NK-92 treated with Interleukin-12 subunit alpha and Interleukin-12 subunit beta, amount 100 ng/mL, for 24 hours (cell line): ENCODE measurements around the gene FMO2.

Source experiments
- DNase-seq: peaks from one replicate; lab custom pipeline; 2025; lab: John Stamatoyannopoulos, UW

The FMO2 gene

DNA sequence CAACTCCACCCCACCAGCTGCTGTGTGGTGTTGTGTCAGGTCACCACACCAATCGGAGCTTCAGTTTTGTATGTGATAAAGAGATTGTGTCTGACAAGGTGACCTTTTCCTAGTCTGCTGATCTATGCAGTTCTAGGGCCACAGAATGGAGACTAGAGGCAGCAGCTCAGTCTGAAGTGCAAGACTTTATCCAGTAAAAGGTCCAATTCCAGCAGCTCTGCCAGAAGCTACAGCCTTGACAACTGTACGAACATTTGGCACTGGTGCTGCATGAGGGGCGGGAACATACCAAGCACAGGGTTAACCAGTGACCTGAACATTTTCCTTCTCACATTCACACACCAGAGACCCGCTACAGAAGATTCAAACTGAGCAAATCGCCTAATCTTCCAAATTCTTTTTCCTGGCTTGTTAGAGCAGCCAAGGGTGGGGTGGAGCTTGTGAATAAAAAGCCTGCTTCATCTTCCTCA, 72.5 kb downstream of the FMO2 start:
- DNase-seq = no peak

DNA sequence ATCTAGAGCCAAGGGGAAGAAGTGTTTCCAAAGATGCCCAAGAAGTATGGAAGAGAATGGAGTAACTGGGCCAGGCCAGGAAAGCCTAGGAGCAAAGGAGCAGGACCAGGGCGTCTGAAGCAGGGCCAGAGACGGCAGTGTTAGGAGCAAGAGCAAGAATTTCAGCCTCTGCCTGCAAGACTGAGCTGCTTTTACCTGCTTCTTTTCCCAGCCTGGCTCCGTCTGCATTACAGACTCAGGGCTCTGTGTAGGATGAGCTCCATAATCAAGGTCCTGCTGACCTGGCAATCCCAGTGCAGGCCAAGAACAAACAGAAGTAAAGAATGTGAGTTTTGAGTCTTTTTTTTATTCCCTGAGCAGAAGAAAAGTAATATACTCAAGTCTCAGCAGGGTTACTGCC, 73.3 kb downstream of the FMO2 start:
- DNase-seq = no peak

DNA sequence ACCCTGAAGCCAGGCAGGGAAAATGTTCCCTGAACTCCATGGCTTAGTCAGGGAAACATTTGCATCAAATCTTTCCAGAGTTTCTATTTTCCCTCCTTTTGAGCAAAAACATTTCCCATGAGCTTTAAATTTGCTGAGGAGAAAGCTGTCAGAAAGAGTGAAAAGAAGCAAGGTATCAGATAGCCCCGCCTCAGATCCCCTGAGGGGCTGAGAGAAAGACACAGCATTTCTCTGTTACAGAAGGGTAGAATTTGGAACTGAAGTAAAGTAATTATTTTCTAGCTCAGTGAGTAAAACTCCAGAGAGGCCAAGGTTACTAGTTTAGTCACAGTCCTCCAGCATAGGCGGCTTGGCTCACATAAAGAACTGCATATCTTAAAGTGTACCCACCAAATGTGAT, 73.8 kb downstream of the FMO2 start:
- no peak for DNase-seq
